Measurements from ENCODE around the gene CACNG8.

GRCh38 chr19:53945998-53946397 lies 16.7 kb upstream of the CACNG8 start:
- TF ChIP-seq, protein P1, sequence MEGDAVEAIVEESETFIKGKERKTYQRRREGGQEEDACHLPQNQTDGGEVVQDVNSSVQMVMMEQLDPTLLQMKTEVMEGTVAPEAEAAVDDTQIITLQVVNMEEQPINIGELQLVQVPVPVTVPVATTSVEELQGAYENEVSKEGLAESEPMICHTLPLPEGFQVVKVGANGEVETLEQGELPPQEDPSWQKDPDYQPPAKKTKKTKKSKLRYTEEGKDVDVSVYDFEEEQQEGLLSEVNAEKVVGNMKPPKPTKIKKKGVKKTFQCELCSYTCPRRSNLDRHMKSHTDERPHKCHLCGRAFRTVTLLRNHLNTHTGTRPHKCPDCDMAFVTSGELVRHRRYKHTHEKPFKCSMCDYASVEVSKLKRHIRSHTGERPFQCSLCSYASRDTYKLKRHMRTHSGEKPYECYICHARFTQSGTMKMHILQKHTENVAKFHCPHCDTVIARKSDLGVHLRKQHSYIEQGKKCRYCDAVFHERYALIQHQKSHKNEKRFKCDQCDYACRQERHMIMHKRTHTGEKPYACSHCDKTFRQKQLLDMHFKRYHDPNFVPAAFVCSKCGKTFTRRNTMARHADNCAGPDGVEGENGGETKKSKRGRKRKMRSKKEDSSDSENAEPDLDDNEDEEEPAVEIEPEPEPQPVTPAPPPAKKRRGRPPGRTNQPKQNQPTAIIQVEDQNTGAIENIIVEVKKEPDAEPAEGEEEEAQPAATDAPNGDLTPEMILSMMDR (IDR thresholded peaks at IDR 0.05), result no peak
- TF ChIP-seq, protein P2, sequence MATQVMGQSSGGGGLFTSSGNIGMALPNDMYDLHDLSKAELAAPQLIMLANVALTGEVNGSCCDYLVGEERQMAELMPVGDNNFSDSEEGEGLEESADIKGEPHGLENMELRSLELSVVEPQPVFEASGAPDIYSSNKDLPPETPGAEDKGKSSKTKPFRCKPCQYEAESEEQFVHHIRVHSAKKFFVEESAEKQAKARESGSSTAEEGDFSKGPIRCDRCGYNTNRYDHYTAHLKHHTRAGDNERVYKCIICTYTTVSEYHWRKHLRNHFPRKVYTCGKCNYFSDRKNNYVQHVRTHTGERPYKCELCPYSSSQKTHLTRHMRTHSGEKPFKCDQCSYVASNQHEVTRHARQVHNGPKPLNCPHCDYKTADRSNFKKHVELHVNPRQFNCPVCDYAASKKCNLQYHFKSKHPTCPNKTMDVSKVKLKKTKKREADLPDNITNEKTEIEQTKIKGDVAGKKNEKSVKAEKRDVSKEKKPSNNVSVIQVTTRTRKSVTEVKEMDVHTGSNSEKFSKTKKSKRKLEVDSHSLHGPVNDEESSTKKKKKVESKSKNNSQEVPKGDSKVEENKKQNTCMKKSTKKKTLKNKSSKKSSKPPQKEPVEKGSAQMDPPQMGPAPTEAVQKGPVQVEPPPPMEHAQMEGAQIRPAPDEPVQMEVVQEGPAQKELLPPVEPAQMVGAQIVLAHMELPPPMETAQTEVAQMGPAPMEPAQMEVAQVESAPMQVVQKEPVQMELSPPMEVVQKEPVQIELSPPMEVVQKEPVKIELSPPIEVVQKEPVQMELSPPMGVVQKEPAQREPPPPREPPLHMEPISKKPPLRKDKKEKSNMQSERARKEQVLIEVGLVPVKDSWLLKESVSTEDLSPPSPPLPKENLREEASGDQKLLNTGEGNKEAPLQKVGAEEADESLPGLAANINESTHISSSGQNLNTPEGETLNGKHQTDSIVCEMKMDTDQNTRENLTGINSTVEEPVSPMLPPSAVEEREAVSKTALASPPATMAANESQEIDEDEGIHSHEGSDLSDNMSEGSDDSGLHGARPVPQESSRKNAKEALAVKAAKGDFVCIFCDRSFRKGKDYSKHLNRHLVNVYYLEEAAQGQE (IDR thresholded peaks at IDR 0.05; ENCODE audit: insufficient read depth in 1 of 2, low read depth in 2 of 2, low read length in 1 of 2), result no peak
- no peak for TF ChIP-seq TCF7L2 (IDR thresholded peaks at IDR 0.05; ENCODE audit: low read depth, low read length)
- TF ChIP-seq POLR2AphosphoS5 (IDR thresholded peaks at IDR 0.05; ENCODE audit: low read depth, low read length), result no peak

Measured in Panc1 (cell line).